DND-41 (cell line): ENCODE measurements around the gene CDHR3.

ENCODE experiments used
- EZH2 ChIP-seq: IDR thresholded peaks from 3 replicates; pipeline ENCODE4 v1.6.1; 2012; ENCODE audit warnings: borderline replicate concordance, low read depth, mild to moderate bottlenecking, moderate library complexity, low read length, inconsistent platforms; ENCODE audit not compliant: severe bottlenecking
- TF ChIP-seq, protein P1 (sequence below): IDR thresholded peaks from 2 replicates; pipeline ENCODE4 v1.5.1; 2012; ENCODE audit warnings: borderline replicate concordance, low read length, moderate library complexity, mild to moderate bottlenecking; ENCODE audit not compliant: poor library complexity, severe bottlenecking; ENCODE audit errors: extremely low read depth

DNA sequence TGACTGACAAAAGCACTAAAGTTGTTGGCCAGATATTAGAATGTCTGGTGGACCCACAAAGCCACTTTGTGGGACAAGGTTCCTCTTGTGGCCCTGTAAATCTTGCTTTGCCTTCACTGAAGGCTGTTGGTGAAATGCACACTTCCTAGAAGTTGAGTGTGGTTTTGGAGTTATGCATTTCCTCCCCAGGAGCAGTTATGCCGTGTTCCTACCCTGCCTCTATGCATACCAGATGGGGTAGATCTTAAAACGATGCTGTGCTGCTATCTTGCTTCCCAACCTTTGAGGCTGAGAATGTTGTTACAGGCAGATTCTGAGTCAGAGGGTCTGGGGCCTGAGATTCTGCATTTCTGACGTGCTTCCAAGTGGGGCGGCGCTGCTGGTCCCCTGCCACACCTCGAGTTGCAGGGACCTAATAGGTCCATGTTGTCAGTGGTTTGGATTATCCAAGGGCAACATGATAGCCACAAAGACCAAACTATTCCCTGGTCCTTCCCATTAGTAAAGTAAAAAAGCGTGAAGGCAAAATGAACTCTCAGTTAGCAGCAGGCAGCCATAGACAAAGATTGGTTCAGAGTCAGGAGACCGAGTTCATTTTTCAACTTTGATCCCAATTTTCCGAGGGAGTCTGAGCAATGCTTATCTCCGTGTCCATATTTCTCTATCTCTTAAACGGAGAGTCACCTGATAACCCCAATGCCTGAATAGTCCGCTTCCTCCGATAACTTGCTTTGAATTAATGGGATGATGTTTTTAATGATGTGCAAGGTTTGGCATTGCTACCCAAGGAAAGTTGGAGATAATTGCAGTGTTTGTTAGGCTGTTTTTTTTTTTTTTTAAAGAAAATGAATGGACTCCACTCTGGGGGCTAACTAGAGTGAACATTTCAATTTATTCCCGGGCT lies 55.8 kb downstream of the CDHR3 start:
- TF ChIP-seq, protein P1, sequence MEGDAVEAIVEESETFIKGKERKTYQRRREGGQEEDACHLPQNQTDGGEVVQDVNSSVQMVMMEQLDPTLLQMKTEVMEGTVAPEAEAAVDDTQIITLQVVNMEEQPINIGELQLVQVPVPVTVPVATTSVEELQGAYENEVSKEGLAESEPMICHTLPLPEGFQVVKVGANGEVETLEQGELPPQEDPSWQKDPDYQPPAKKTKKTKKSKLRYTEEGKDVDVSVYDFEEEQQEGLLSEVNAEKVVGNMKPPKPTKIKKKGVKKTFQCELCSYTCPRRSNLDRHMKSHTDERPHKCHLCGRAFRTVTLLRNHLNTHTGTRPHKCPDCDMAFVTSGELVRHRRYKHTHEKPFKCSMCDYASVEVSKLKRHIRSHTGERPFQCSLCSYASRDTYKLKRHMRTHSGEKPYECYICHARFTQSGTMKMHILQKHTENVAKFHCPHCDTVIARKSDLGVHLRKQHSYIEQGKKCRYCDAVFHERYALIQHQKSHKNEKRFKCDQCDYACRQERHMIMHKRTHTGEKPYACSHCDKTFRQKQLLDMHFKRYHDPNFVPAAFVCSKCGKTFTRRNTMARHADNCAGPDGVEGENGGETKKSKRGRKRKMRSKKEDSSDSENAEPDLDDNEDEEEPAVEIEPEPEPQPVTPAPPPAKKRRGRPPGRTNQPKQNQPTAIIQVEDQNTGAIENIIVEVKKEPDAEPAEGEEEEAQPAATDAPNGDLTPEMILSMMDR: no peak
- TF ChIP-seq EZH2: no peak
